ENCODE data around the gene DIPK1A. TPM values are rescaled to one million over a fixed set of nuclear protein-coding genes. Genes with fewer than 3 reads are reported as not detected.

The DIPK1A gene
- polyA plus RNA-seq (ENCODE audit: insufficient read length) = 7.7 TPM

DNA sequence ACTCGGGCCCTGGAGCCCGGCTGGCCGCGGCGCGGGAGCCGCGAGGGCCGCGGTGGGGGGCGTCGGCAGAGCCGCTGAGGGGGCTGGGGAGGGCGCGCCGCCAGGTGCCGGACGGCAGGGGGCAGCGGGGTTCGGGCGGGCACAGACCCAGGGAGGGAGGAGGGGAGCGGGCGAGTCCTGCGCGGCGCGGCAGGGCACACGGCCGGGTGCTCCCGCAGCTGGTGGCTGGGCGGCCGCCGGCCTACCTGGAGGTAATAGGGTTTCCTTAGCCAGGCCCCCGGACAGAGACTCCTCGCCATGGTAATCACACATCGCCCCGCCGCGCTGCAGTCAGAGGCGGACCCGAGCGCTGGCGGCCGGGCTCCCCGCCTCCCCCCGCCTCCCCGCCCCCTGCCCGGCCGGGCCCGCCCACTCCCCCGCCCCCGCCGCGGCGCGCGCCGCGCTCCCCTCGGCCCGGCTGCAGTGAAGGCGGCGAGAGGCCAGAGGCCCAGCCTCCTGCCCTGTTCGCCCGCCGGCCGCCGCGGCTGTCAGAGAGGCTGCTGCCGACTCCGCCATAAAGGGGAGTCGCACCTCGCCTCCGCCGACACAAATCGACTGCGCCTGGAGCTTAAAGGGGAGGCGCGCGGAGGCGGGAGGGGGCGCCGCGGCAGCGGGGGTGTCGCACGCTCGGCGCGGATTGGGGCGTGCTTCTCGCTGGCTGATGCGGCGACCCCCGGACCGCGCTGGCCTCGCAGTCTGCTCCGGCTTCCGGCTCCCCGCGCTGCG, at the start of gene DIPK1A:
DIPK1A (minus strand) TSS at position 332 of the 765 bp plus-strand sequence; CDS start at position 299, 33 bp downstream.
- DNase-seq = peak; percentile 82

DNA sequence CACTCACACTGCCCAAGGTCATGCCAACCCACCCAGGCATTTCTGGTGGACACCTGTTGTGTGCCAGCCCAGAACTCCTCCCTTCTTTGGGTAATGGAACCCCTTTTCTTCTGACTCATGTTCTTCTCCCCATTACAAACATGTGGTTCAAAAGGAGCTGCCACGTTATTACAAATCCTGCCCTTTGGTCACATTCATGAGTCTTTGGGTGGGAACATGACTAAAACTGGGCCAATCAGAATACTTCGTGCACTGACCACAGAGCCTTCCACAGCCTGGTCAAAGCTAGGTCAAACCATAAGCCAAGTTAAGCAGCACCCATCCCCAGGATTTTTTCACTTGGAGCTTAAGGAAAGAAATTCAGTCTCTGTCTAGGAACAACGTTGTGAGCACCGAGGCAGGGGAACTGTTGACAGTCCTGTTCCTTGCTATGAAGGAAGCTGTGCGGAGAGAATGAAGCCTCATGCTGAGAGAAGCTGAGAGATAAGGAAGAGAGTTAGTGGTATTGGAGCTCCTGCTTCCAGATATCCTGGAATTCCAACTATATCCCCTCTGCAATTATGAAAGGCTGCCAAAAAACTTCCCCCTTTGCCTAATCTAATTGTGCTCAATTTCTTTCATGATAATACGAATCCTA, 46.8 kb upstream of the DIPK1A start:
- no peak for DNase-seq

DNA sequence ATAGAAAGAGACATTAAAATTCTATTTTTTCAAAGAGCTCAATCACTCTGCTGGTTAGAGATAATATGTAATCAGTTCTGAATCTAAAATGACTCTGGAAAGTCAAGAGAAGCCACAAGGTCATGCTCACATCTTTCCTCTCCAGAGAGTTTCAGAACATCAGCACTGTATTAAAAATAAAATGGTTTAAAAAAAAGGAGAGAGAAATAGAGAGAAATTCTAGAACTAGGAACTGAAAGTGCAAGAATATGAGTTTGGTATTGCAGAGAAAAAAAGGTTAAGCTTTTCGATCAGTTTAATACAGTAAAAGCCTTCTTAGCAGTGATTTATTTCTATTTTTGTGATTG, 44.0 kb upstream of the DIPK1A start:
- no peak for DNase-seq

DNA sequence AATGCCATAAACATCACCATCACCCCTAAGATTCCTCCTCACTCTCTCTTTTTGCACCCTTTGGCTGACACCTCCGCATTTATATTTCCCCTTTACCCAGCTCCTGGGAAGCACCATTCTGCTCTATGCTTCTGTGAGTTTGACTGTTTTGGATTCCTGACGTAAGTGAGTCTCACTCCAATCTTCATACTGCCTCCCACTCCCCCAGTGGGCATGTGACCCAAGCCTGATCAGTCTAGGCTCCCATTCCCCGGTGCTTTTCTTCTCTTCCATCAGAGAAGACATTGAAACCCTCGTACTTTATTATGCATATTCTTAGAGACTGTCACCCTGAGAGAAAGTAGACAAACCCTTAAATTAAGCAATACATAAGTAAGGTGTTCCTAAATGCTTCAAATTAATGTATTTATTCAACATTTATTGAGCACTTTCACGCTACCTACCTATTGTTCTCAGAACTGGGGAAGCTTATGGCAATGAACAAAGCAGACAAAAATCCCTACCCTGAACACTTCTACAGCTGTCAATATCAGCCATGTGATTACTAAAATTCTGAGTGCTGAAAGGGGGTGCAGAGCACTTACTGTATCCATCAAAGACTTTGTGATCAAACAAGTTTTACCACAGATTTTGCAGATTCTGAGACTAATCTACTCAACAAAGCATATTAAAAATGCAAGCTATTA, 43.4 kb upstream of the DIPK1A start:
- DNase-seq = no peak

DNA sequence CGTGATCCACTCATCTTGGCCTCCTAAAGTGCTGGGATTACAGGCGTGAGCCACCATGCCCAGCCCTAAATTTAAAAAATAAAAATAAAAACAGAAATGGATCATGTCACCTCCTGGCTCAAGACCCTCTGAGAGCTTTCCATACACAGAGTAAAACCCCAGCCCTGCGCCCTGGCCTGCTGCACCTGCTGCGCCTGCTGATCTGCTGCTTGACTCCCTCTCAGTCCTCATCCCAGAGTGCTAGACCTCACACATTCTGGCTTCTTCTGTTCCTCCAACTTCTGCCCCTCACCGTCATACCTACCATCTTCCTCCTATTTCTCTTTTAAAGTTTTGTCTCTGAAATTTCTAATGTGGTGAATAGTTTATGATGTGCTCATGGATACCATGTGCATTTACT, 42.7 kb upstream of the DIPK1A start:
- no peak for DNase-seq

DNA sequence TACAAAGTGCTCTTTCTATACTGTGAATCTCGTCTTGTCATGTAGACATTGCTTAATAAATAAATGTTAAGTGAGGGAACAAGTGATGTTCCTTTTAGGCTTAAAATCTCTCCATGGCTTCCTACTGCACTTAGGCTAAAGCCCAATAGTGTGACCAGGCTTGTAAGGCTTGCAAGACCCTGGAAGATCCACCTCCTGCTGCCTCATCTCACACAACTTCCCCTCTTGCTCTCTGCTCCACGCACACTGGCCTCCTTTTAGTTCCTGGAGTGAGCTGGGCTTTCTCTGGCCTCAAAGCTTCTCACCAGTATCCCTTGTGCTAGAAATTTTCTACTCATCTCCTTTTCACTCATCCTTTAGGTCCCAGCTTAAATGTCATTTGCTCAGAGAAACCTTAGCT, 41.5 kb upstream of the DIPK1A start:
- DNase-seq = no peak

DNA sequence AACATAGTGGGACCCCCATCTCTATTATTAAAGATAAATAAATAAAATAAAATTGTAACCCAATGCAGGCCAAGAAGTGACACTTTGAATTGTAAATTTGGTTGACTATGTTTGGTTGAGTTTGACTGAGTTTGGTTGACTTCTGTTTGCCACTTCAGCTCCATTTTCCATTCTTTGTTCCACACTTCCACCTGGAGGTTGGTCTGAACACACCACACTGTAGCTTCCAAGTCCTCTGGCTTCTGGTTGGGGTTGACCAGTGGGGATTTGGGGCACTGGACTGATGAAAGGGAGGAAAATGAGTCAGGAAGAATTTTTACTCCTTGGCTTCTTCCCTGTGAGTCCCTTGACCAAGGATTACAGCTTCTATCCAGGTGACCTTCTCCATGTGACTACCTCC, 40.6 kb upstream of the DIPK1A start:
- DNase-seq = no peak

DNA sequence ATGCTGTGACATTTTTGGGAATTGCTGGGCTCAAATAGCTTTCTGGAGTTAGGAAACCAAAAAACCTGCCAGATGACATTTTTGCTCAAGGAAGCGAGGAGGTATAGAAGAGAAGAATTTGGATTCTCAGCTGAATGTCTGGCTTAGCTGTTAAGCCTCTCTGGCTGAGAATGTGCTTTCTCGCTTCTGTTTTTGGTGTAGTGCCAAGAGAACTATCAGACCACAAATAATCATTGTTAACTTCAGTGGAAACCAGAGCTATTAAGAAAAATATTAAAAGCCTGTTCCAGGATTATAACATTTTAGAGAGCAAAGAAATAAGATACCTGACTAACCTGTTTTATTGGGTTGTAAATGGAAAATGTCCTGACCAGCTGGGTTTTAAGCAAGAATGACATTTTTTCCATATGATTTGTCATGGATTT, 39.5 kb upstream of the DIPK1A start:
- peak; percentile 34 for DNase-seq

DNA sequence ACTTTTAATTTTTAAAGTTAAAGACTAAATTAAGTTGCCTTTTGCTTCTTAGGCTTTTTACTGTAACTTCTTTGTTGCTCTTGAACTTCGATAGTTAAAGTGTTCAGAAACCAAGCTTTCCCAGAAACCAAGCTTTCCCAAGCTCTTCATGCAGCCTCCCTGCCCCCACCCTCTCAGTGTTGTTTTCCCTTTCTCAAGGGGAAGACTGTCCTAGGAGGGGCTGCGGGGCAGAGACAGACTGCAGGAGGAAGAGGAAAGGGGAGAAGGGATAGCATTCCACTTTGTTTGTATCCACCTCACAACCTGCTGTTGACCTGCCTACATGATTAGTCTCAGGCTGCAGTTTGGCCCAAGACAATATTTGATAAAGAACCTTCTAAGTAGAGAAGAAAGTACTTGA, 39.0 kb upstream of the DIPK1A start:
- DNase-seq = no peak

DNA sequence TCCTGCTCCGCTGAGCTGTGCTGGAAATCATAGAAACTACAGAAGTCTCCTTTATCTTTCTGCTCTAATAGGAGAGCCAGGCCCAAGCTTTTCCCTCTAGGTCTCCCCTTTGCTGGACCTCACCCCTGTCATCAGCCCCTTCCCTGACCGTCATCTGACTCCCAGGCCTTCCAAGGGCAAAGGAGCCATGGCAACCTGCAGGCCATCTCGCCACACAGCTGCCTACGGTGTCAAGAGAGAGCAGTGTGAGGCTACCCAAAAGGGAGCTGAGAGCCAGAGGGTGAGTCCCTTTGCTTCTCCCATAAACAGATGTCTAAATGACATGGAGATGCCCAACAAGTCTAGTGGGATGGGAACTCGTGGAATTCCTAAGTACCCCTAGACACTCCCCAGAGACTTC, 37.6 kb upstream of the DIPK1A start:
- DNase-seq = no peak

DNA sequence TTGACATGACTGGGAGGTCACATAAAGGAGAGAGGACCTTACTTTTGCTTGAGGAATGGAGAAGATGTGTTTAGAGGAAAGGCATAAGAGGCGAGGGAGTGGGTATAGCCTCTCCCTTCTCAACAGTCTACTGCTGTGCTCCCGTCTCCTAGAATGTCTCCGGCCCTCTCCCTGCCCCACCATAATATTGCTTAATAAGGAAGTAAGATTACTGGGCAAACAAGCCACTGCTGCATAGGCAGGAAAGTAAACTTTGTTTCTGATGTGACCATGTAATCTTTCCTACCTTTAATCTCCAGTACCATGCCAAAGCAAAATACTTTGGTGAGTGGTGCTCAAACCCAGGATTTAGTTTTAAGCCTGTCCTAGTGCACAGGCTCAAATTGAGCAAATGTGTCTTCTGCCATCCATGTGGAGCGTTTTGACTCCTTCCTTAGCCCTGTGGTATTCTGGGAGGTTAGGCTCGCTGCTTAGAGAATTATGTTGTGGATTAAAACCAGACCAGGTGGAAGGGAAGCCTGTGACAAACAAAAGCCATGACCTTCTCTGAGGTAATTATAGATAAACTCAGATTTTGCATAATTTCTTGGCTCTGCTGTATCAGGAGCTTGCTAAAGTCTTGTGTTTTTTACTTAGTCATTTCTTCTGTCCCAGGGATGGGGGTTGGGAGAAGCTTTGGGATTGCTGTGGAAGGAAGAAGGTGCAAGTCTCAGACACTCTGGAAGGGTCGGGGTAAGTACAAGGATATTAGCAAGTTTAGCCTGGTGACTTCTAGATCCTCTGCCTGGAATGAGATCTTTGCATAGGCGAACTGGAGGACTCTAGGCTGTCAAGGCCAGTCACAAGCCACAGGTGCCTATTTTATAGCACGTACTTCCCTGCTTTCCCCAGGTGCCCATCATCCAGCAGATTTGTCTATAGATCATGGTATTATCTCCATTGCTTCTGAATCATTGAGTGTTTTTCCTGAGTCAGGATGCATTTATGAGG, 34.5 kb upstream of the DIPK1A start:
- no peak for DNase-seq

DNA sequence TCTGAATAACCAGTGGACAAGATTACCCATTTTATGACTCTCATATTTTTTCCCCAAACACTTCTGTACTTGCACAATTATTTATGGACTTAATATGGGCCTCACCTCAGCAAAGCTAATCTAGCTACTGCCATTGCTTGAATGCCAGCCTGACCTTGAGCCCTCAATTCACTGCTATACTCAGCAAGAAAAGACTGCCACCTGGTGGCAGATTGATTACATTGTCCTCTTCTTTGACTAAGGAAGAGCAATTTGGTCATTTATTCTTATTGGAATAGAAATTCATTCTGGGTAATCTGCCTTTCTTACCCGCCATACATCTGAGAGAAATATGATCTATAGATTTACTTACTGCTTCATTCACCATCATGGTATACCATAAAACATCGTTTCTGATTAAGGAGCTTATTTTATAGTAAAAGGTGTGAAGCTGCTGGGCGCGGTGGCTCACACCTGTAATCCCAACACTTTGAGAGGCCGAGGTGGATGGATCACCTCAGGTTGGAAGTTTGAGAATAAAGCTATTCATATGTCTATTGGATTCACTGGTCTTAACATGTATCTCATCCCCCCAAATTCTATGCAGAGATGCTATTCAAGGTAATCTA, 32.9 kb upstream of the DIPK1A start:
- DNase-seq = peak; percentile 80

DNA sequence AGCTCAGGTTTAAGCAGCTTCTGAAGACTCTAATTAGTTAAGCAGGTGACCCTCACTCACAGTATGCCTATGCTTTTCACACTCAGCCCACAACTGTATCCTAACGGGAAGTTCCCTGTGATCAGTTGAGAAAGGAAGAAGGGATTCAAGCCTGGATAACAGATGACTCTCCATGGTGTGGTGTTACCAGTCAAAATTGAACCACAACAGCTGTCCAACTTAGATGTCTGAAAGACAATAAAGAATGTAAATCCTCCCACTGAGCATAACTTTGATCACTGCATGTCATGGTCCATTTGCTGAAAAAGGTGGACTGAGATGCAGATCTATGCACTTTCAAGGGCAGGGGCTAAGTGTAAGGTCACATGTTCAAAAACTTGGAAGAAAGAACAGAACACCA, 32.3 kb upstream of the DIPK1A start:
- no peak for DNase-seq

DNA sequence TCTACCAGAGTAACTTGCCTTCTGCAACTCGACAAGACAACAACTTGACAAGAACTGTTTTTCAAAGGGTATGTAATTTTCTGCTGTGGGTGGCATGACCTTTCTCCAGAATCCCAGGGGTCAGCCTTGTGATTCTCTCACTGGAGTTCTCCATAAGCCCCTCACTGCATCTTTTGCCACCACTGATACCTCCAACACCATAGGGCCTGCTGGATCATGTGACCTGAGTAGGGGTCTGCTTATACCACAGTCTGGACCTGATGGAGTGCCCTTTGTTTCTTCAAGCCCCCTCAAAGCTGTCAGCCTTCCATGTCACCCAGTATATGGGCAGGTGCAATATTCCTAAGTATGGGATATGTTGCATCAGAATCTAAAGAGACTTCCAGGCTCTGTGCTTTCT, 31.6 kb upstream of the DIPK1A start:
- no peak for DNase-seq

DNA sequence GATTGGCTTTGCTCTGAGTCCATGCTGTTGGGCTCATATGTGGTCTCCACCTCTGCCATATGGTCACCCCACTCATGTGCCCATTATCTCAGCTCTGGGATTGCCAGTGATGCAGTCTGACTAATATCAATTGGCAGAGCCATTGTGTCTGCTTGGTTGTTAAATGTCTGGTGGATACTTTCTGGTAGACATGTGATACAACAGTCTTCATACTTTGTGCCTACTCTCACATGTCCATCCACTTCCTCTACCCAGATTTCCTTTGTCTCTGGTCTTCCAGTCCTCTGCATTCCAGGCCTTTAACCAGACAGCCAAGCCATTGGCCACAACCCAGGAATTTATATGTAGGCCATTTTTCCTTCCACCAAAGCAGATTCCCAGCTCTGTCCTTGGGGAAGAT, 30.8 kb upstream of the DIPK1A start:
- DNase-seq = no peak

DNA sequence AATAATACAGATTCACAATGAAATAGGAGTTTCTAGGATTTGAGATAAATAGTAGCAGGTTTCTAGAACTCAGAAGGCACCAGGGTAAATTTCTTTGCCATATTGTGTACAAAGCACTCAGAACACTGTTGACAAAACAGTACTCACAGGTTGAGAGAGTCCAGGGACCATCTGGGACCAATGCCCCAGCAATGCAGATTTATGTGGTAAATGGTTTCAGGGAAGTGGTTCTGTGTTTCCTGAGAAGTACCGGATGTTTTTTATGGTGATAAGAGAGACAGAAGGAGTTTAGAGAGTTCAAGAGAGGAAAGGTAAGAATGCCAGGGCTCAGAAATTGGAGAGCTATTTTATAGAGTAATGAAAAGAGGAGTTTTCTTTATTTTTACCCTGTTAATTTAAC, 29.6 kb upstream of the DIPK1A start:
- DNase-seq = no peak

DNA sequence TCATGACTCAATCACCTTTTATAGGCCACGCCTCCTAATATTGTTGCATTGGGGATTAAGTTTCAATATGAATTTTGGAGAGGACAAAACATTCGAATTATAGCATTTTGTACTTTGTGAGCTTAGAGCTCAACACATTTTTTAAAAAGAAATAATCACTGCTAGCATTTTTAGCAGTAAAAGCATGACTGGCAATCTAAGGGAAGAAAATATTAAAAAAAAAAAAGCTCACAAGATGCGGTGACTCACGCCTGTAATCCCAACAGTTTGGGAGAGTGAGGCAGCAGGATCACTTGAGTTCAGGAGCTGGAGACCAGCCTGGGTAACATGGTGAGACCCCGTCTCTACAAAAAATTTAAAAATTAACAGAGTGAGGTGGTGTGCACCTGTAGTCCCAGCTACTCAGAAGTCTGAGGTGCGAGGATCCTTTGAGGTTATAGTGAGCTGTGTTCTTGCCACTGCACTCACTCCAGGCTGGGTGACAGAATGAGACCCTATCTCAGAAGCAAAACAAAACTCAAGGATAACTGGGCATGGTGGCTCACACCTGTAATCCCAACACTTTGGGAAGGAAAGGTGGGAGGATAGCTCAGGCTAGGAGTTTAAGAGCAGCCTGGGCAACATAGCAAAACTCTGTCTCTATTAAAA, 28.8 kb upstream of the DIPK1A start:
- DNase-seq = no peak

DNA sequence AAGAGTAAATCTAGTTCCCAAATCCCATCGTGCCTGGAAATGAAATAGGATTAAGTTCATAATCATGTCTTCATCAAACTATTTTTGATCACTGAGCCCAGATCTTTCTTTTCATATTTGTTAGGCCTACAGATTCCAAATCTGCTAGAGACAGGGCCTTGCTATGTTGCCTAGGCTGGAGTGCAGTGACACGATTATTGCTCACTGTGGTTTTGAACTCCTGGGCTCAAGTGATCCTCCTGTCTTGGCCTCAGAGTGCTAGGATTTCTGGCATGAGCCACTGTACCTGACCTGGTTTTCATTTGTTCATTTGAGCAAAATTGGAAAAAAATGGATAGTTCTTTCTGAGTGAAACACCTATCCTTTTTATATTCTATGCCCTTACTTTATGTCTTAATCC, 28.0 kb upstream of the DIPK1A start:
- no peak for DNase-seq

DNA sequence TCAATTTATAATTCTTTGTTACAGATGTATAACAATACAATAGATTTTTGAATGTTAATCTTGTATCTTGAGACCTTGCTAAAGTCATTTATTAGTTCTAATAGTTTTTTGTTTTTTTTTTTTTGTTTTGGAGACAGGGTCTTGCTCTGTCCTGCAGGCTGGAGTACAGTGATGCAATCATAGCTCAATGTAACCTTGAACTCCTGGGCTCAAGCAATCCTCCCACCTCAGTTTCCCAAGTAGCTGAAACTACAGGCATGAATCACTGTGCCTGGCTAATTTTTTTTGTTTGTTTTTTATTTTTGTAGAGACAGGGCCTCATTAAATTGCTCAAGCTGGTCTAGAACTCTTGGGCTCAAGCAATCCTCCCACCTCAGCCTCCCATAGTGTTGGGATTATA, 26.2 kb upstream of the DIPK1A start:
- DNase-seq = no peak

DNA sequence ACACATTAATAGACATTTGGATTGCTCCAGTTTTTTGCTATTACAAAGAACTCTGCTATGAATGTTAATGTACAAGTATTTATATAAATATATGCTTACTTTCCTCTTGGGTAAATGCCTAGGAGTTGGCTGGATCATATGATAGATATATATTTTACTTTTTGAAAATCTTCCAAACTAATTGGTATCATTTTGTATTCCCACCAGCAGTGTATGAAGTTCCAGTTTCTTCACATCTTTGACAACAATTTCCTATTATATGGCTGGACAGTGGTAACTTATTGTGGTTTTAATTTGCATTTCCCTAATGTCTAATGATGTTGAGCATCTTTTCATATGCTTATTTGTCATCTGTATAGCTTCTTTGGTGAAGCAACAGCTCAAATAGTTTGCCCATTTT, 23.8 kb upstream of the DIPK1A start:
- no peak for DNase-seq
